Left ventricle myocardium inferior (tissue), 1 donor: ENCODE measurements around the gene CSF3. TPM values are rescaled to one million over a fixed set of nuclear protein-coding genes. Genes with fewer than 3 reads are reported as not detected.
"Not testable (repeated sequence)": the region's sequence is repeated elsewhere in the genome, so short reads cannot be mapped to it uniquely, and the experiment has no call there.

Source experiments
- DNase-seq: peaks from one replicate; pipeline ENCODE4 v3.0.0-alpha.2; 2020
- H3K27ac ChIP-seq: fragments of 200-600 bp; replicated peaks from 2 replicates; pipeline ENCODE4 v1.8.0; 2021
- H3K27me3 ChIP-seq: fragments of 200-600 bp; 2 replicates; pipeline ENCODE4 v1.8.0; 2021; ENCODE audit warnings: low read depth
- H3K36me3 ChIP-seq: fragments of 200-600 bp; 2 replicates; pipeline ENCODE4 v1.8.0; 2021
- H3K4me1 ChIP-seq: fragments of 200-600 bp; 2 replicates; pipeline ENCODE4 v1.8.0; 2021
- H3K4me3 ChIP-seq: fragments of 200-600 bp; 2 replicates; pipeline ENCODE4 v1.8.0; 2021; ENCODE audit warnings: mild to moderate bottlenecking, moderate library complexity
- H3K9me3 ChIP-seq: fragments of 200-600 bp; replicated peaks from 2 replicates; pipeline ENCODE4 v1.8.0; 2021
- CTCF ChIP-seq: fragments of 200-600 bp; IDR thresholded peaks from 2 replicates; pipeline ENCODE4 v1.8.0; 2021; ENCODE audit warnings: antibody characterized with exemption, mild to moderate bottlenecking, borderline replicate concordance
- intact Hi-C: fragments of 100-400 bp; cut with micrococcal nuclease; formaldehyde crosslinking; loops from one replicate; pipeline ENCODE4 v1.11.0; 2022
- total RNA-seq: library from RNA; stranded (reverse); fragmentation: NEBNext Ultra II Directional; extraction: Animal tissue kit (Norgen Biotek cat#: 25700); gene quantifications from one replicate; pipeline ENCODE4 v1.2.1, GENCODE V29; 2021
- donor health status: DM: no; HTN: yes; CAD: no; lungs with severe emphysema.

The CSF3 gene
- total RNA-seq, 1 donor from 2014 or later, result not detected

- Histone ChIP-seq H3K9me3 (no peaks in the 10 kb centered on the region), H3K27me3 (no peaks in the 10 kb centered on the region), H3K4me3 (no peak overlapping the region), H3K27ac (peak overlapping the region; percentile 3), H3K4me1 (peaks cover 12% of the 10 kb centered on the region), H3K36me3 (peaks cover 62% of the 10 kb centered on the region)
- no peak for DNase-seq
- intact Hi-C loops, result no loop called here
- TF ChIP-seq CTCF, result no peak
These were observed 17.7 kb upstream of the CSF3 start for GRCh38 chr17:39997543-39997942.

GRCh38 chr17:39999067-39999466, 16.2 kb upstream of the CSF3 start:
- no peak for DNase-seq
- intact Hi-C loops, result no loop called here
- Histone ChIP-seq H3K9me3 (no peaks in the 10 kb centered on the region), H3K4me3 (no peak overlapping the region), H3K36me3 (peaks cover 46% of the 10 kb centered on the region), H3K27ac (no peak overlapping the region), H3K4me1 (peaks cover 12% of the 10 kb centered on the region), H3K27me3 (no peaks in the 10 kb centered on the region)
- no peak for TF ChIP-seq CTCF

GRCh38 chr17:40000161-40000560, 15.1 kb upstream of the CSF3 start:
- intact Hi-C loops, result no loop called here
- peaks cover 35% of the 10 kb centered on the region for H3K36me3 ChIP-seq
- no peak overlapping the region for H3K4me3 ChIP-seq
- TF ChIP-seq CTCF, result no peak
- no peaks in the 10 kb centered on the region for H3K9me3 ChIP-seq
- no peak for DNase-seq
- H3K27ac ChIP-seq, result no peak overlapping the region
- H3K27me3 ChIP-seq, result no peaks in the 10 kb centered on the region
- H3K4me1 ChIP-seq, result peaks cover 12% of the 10 kb centered on the region

- DNase-seq, H3K4me1 ChIP-seq, H3K27me3 ChIP-seq, H3K9me3 ChIP-seq, H3K27ac ChIP-seq, H3K4me3 ChIP-seq, intact Hi-C loops: not testable (repeated sequence)
- peaks cover 24% of the 10 kb centered on the region for H3K36me3 ChIP-seq
These were observed 13.9 kb upstream of the CSF3 start for GRCh38 chr17:40001335-40001734.

- no peaks in the 10 kb centered on the region for H3K4me1 ChIP-seq
- no peak for DNase-seq
- H3K36me3 ChIP-seq, result no peaks in the 10 kb centered on the region
- no peak for TF ChIP-seq CTCF
- H3K27me3 ChIP-seq, result no peaks in the 10 kb centered on the region
- no peak overlapping the region for H3K27ac ChIP-seq
- no peaks in the 10 kb centered on the region for H3K9me3 ChIP-seq
- no peak overlapping the region for H3K4me3 ChIP-seq
- intact Hi-C loops, result no loop called here
These were observed 11.2 kb upstream of the CSF3 start for GRCh38 chr17:40004072-40004471.

- no peak for TF ChIP-seq CTCF
- Histone ChIP-seq H3K27me3 (no peaks in the 10 kb centered on the region), H3K4me1 (no peaks in the 10 kb centered on the region), H3K4me3 (no peak overlapping the region), H3K9me3 (no peaks in the 10 kb centered on the region), H3K36me3 (no peaks in the 10 kb centered on the region), H3K27ac (no peak overlapping the region)
- intact Hi-C loops, result no loop called here
- DNase-seq, result no peak
These were observed 10.5 kb upstream of the CSF3 start for GRCh38 chr17:40004712-40005111.
